Uterus (tissue), 4 donors: Measurements from ENCODE around the gene PDE1C. TPM values are rescaled to one million over a fixed set of nuclear protein-coding genes. Genes with fewer than 3 reads are reported as not detected.
"Not testable (repeated sequence)": the region's sequence is repeated elsewhere in the genome, so short reads cannot be mapped to it uniquely, and the experiment has no call there.

ENCODE experiments used
- DNase-seq, 2 donors: peaks; one replicate each; pipeline ENCODE4 v3.0.0-alpha.2; 2019 to 2020
- H3K27ac ChIP-seq, 2 donors: fragments of 200-600 bp; sonication (generic); 1 replicate in 1 of 2; 2 replicates in 1 of 2; pipeline ENCODE4 v1.5.1; 2016 to 2018
- H3K27me3 ChIP-seq, 2 donors: fragments of 200-600 bp; sonication (generic); one replicate each; pipeline ENCODE4 v1.5.1; 2018 to 2019; ENCODE audit warnings: control low read depth in 1 of 2
- H3K36me3 ChIP-seq, 2 donors: fragments of 200-600 bp; sonication (generic); one replicate each; pipeline ENCODE4 v1.5.1; 2019; ENCODE audit warnings: control low read depth in 1 of 2
- H3K4me1 ChIP-seq, 2 donors: fragments of 200-600 bp; sonication (generic); one replicate each; pipeline ENCODE4 v1.5.1; 2018 to 2019; ENCODE audit warnings: control low read depth in 1 of 2
- H3K4me3 ChIP-seq, 2 donors: fragments of 200-600 bp; sonication (generic); 1 replicate in 1 of 2; 2 replicates in 1 of 2; pipeline ENCODE4 v1.5.1; 2018 to 2019; ENCODE audit warnings: mild to moderate bottlenecking in 1 of 2
- H3K9me3 ChIP-seq, 2 donors: fragments of 200-600 bp; sonication (generic); one replicate each; pipeline ENCODE4 v1.5.1; 2019; ENCODE audit warnings: control low read depth in 1 of 2
- CTCF ChIP-seq, 4 experiments: fragments of 200-600 bp in 2 of 4; fragments of 450-650 bp in 2 of 4; sonication (generic) in 2 of 4; IDR thresholded peaks; one replicate each; pipeline ENCODE4 v1.5.1; 2016 to 2019; ENCODE audit warnings: antibody characterized with exemption in 4 of 4, mild to moderate bottlenecking in 2 of 4, moderate library complexity in 1 of 4
- POLR2A ChIP-seq, 2 donors: fragments of 450-650 bp; IDR thresholded peaks; one replicate each; pipeline ENCODE4 v1.6.1; 2016; ENCODE audit warnings: antibody characterized with exemption in 2 of 2, mild to moderate bottlenecking in 1 of 2, moderate library complexity in 1 of 2
- intact Hi-C: fragments of 100-400 bp; cut with DNase I; formaldehyde crosslinking; loops from one replicate; pipeline ENCODE4 v1.15.1; 2023; ENCODE audit warnings: low total_unique reads
- total RNA-seq, 4 donors: library from RNA; depleted of rRNA in 3 of 4; stranded (reverse); fragments of >200 nt in 3 of 4; gene quantifications; one replicate each; pipeline versions ENCODE4 v1.1.0 to v1.2.4, GENCODE V29; 2014 to 2023
- donor health status: DM: yes; HTN: yes; CAD: no.

The PDE1C gene
- total RNA-seq, 4 donors from 2014 or later, result 5.9 to 26.4 (median 13.7) TPM

DNA sequence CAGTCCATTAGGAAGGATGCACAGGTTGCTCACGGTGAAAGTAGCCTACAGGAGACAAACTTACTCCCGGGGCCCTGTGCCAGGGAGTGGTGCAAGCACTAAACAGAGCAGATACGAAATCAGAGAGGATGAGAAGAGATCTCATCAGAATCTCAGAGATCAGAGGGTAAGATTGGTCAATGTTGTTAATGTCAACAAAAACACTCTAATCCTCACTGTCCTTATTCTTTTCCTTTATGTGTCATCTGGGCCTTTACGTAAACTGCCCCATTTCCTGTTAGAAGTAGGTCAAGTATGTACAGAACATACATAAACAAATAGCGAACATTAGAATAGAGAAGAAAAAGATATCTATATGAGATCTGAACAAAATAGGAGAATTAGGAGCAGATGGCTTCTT, 220.1 kb downstream of the PDE1C start:
- TF ChIP-seq POLR2A (IDR thresholded peaks at IDR 0.05), result no peak
- no peak for TF ChIP-seq CTCF (IDR thresholded peaks at IDR 0.05)
- H3K9me3 ChIP-seq, result no peaks in the 10 kb centered on the region
- no peaks in the 10 kb centered on the region for H3K4me1 ChIP-seq
- no peak for DNase-seq
- intact Hi-C loops, result no loop called here
- H3K36me3 ChIP-seq, result no peaks in the 10 kb centered on the region
- no peak overlapping the region for H3K27ac ChIP-seq
- H3K4me3 ChIP-seq, result no peak overlapping the region
- no peaks in the 10 kb centered on the region for H3K27me3 ChIP-seq

- DNase-seq, result no peak
- Histone ChIP-seq H3K36me3 (no peaks in the 10 kb centered on the region), H3K4me1 (no peaks in the 10 kb centered on the region), H3K27ac (no peak overlapping the region), H3K9me3 (no peaks in the 10 kb centered on the region), H3K27me3 (no peaks in the 10 kb centered on the region), H3K4me3 (no peak overlapping the region)
- intact Hi-C loops, result no loop called here
- TF ChIP-seq CTCF (IDR thresholded peaks at IDR 0.05) (no peak), POLR2A (IDR thresholded peaks at IDR 0.05) (no peak)
These were observed 234.7 kb downstream of the PDE1C start for GRCh38 chr7:31835471-31835870.

GRCh38 chr7:31833625-31834024, 236.6 kb downstream of the PDE1C start:
- intact Hi-C loops, DNase-seq, H3K27ac ChIP-seq: not testable (repeated sequence)

GRCh38 chr7:31828520-31828919, 241.7 kb downstream of the PDE1C start:
- Histone ChIP-seq H3K27ac (no peak overlapping the region), H3K4me1 (no peaks in the 10 kb centered on the region), H3K4me3 (no peak overlapping the region), H3K36me3 (no peaks in the 10 kb centered on the region), H3K9me3 (no peaks in the 10 kb centered on the region), H3K27me3 (no peaks in the 10 kb centered on the region)
- intact Hi-C loops, result no loop called here
- DNase-seq, result no peak
- TF ChIP-seq POLR2A (IDR thresholded peaks at IDR 0.05) (no peak), CTCF (IDR thresholded peaks at IDR 0.05) (no peak)

More at GRCh38 chr7:31833625-31834024, 236.6 kb downstream of the PDE1C start:
- H3K4me3 ChIP-seq, H3K4me1 ChIP-seq, H3K27me3 ChIP-seq, H3K36me3 ChIP-seq, H3K9me3 ChIP-seq: not testable (repeated sequence)

- intact Hi-C loops, result no loop called here
- H3K9me3 ChIP-seq, result no peaks in the 10 kb centered on the region
- no peaks in the 10 kb centered on the region for H3K4me1 ChIP-seq
These were observed 244.6 kb downstream of the PDE1C start for GRCh38 chr7:31825576-31825975.

More at GRCh38 chr7:31825576-31825975, 244.6 kb downstream of the PDE1C start:
- H3K27ac ChIP-seq, result no peak overlapping the region
- no peak overlapping the region for H3K4me3 ChIP-seq
- H3K36me3 ChIP-seq, result no peaks in the 10 kb centered on the region
- TF ChIP-seq POLR2A (IDR thresholded peaks at IDR 0.05) (no peak), CTCF (IDR thresholded peaks at IDR 0.05) (no peak)
- no peaks in the 10 kb centered on the region for H3K27me3 ChIP-seq
- DNase-seq, result no peak
